HG02970 (cell line): Measurements from ENCODE around the gene TSNAX.
"Not testable (repeated sequence)": the region's sequence is repeated elsewhere in the genome, so short reads cannot be mapped to it uniquely, and the experiment has no call there.

Source experiments
- ATAC-seq: cut with Tn5 transposase; IDR thresholded peaks from one replicate; pipeline ENCODE4 v1.9.1; 2021; ENCODE audit warnings: mild to moderate bottlenecking, moderate library complexity, moderate number of reproducible peaks; ENCODE audit not compliant: unreplicated experiment, low FRiP score

Gene TSNAX

GRCh38 chr1:231528172-231529029 is at the start of gene TSNAX:
Gene TSNAX, plus strand, starts transcription at chr1:231528669. Its CDS starts 142 bp downstream, at chr1:231528811.
- ATAC-seq: peak; percentile 97

GRCh38 chr1:231478811-231479210 is 49.7 kb upstream of the TSNAX start:
- ATAC-seq: no peak

GRCh38 chr1:231480008-231480407 is 48.5 kb upstream of the TSNAX start:
- ATAC-seq: no peak

- ATAC-seq: no peak
Observed at GRCh38 chr1:231481289-231481688, 47.2 kb upstream of the TSNAX start.

GRCh38 chr1:231485029-231485784 is 43.3 kb upstream of the TSNAX start:
- no peak for ATAC-seq

- ATAC-seq: no peak
Observed at GRCh38 chr1:231487019-231487418, 41.5 kb upstream of the TSNAX start.

- ATAC-seq: no peak
Observed at GRCh38 chr1:231487910-231488309, 40.6 kb upstream of the TSNAX start.

- no peak for ATAC-seq
Observed at GRCh38 chr1:231493421-231494185, 34.9 kb upstream of the TSNAX start.

GRCh38 chr1:231494439-231495110 is 33.9 kb upstream of the TSNAX start:
- no peak for ATAC-seq

GRCh38 chr1:231497629-231498152 is 30.8 kb upstream of the TSNAX start:
- ATAC-seq: no peak

GRCh38 chr1:231499148-231499763 is 29.2 kb upstream of the TSNAX start:
- ATAC-seq: no peak

- no peak for ATAC-seq
Observed at GRCh38 chr1:231500666-231501065, 27.8 kb upstream of the TSNAX start.

GRCh38 chr1:231503168-231503567 is 25.3 kb upstream of the TSNAX start:
- not testable (repeated sequence) for ATAC-seq

- no peak for ATAC-seq
Observed at GRCh38 chr1:231507476-231508355, 20.8 kb upstream of the TSNAX start.

GRCh38 chr1:231508497-231508896 is 20.0 kb upstream of the TSNAX start:
- no peak for ATAC-seq

- ATAC-seq: no peak
Observed at GRCh38 chr1:231508941-231509340, 19.5 kb upstream of the TSNAX start.

- ATAC-seq: no peak
Observed at GRCh38 chr1:231512147-231512698, 16.2 kb upstream of the TSNAX start.

- ATAC-seq: no peak
Observed at GRCh38 chr1:231515748-231516147, 12.7 kb upstream of the TSNAX start.
